ENCODE data around the gene FPR3.
"Not testable (repeated sequence)": the region's sequence is repeated elsewhere in the genome, so short reads cannot be mapped to it uniquely, and the experiment has no call there.

FPR3 gene

GRCh38 chr19:51806571-51806970, 11.6 kb downstream of the FPR3 start:
- DNase-seq (ENCODE audit: low read depth in 3 of 3, low spot score in 1 of 3) = not testable (repeated sequence)

GRCh38 chr19:51807111-51807701, 12.2 kb downstream of the FPR3 start:
- no peak for DNase-seq (ENCODE audit: low read depth in 3 of 3, low spot score in 1 of 3)

- DNase-seq (ENCODE audit: low read depth in 3 of 3, low spot score in 1 of 3) = no peak
These were observed 13.0 kb downstream of the FPR3 start for GRCh38 chr19:51807925-51808324.

GRCh38 chr19:51808333-51808986, 13.5 kb downstream of the FPR3 start:
- no peak for DNase-seq (ENCODE audit: low read depth in 3 of 3, low spot score in 1 of 3)

- no peak for DNase-seq (ENCODE audit: low read depth in 3 of 3, low spot score in 1 of 3)
These were observed 14.8 kb downstream of the FPR3 start for GRCh38 chr19:51809787-51810186.

- DNase-seq (ENCODE audit: low read depth in 3 of 3, low spot score in 1 of 3) = no peak
These were observed 15.3 kb downstream of the FPR3 start for GRCh38 chr19:51810223-51810622.

- no peak for DNase-seq (ENCODE audit: low read depth in 3 of 3, low spot score in 1 of 3)
These were observed 16.4 kb downstream of the FPR3 start for GRCh38 chr19:51811344-51811743.

- no peak for DNase-seq (ENCODE audit: low read depth in 3 of 3, low spot score in 1 of 3)
These were observed 20.1 kb downstream of the FPR3 start for GRCh38 chr19:51815043-51815442.

- no peak for DNase-seq (ENCODE audit: low read depth in 3 of 3, low spot score in 1 of 3)
These were observed 21.8 kb downstream of the FPR3 start for GRCh38 chr19:51816711-51817110.

- DNase-seq (ENCODE audit: low read depth in 3 of 3, low spot score in 1 of 3) = no peak
These were observed 25.1 kb downstream of the FPR3 start for GRCh38 chr19:51820011-51820410.

GRCh38 chr19:51820831-51821446, 26.0 kb downstream of the FPR3 start:
- DNase-seq (ENCODE audit: low read depth in 3 of 3, low spot score in 1 of 3) = no peak

- DNase-seq (ENCODE audit: low read depth in 3 of 3, low spot score in 1 of 3) = no peak
These were observed 26.5 kb downstream of the FPR3 start for GRCh38 chr19:51821456-51821855.

GRCh38 chr19:51821921-51822320, 27.0 kb downstream of the FPR3 start:
- no peak for DNase-seq (ENCODE audit: low read depth in 3 of 3, low spot score in 1 of 3)

GRCh38 chr19:51822325-51822724, 27.4 kb downstream of the FPR3 start:
- no peak for DNase-seq (ENCODE audit: low read depth in 3 of 3, low spot score in 1 of 3)

GRCh38 chr19:51822946-51823345, 28.0 kb downstream of the FPR3 start:
- DNase-seq (ENCODE audit: low read depth in 3 of 3, low spot score in 1 of 3) = no peak

GRCh38 chr19:51824281-51825005, 29.5 kb downstream of the FPR3 start:
- no peak for DNase-seq (ENCODE audit: low read depth in 3 of 3, low spot score in 1 of 3)

GRCh38 chr19:51830274-51830673, 35.3 kb downstream of the FPR3 start:
- no peak for DNase-seq (ENCODE audit: low read depth in 3 of 3, low spot score in 1 of 3)

- DNase-seq (ENCODE audit: low read depth in 3 of 3, low spot score in 1 of 3) = no peak
These were observed 42.2 kb downstream of the FPR3 start for GRCh38 chr19:51837145-51837544.

GRCh38 chr19:51861870-51862622, 67.1 kb downstream of the FPR3 start:
- DNase-seq (ENCODE audit: low read depth in 3 of 3, low spot score in 1 of 3) = no peak

- DNase-seq (ENCODE audit: low read depth in 3 of 3, low spot score in 1 of 3) = no peak
These were observed 78.1 kb downstream of the FPR3 start for GRCh38 chr19:51873097-51873496.
